CD4-positive, alpha-beta T cell (primary cell): ENCODE results near the gene CABLES2. TPM values are rescaled to one million over a fixed set of nuclear protein-coding genes. Genes with fewer than 3 reads are reported as not detected.

Experiments
- ATAC-seq: fragments of 200-7000 bp; cut with Tn5 transposase; one replicate; pipeline ENCODE4 v1.10.0; 2022; ENCODE audit warnings: mild to moderate bottlenecking; ENCODE audit not compliant: poor library complexity
- CTCF ChIA-PET: fragments of 350-600 bp; sonication (Branson Sonifier 250); formaldehyde crosslinking; loops from one replicate; lab custom pipeline; 2021; ENCODE audit warnings: antibody characterized with exemption, inconsistent platforms; lab: Charles Lee
- POLR2A ChIA-PET: fragments of 350-600 bp; sonication (Branson Sonifier 250); formaldehyde crosslinking; loops from one replicate; lab custom pipeline; 2021; ENCODE audit warnings: antibody characterized with exemption, inconsistent platforms; lab: Charles Lee
- DNase-seq, 14 experiments: peaks; one replicate each; pipeline ENCODE4 v3.0.0-alpha.2; 2013 to 2020; ENCODE audit warnings: mixed read lengths in 2 of 14
- H3K27ac ChIP-seq, 2 donors: one replicate each; pipeline versions ENCODE4 v1.5.1 to v1.7.0; 2013; ENCODE audit warnings: low read length in 2 of 2, low read depth in 1 of 2, mild to moderate bottlenecking in 1 of 2
- H3K27me3 ChIP-seq, 2 experiments: 1 replicate in 1 of 2; 2 replicates in 1 of 2; pipeline versions ENCODE4 v1.6.1 to v1.7.0; 2013; ENCODE audit warnings: low read length in 2 of 2, control low read depth in 1 of 2, mild to moderate bottlenecking in 1 of 2, moderate library complexity in 1 of 2; ENCODE audit not compliant: insufficient read depth in 2 of 2, control insufficient read depth in 1 of 2
- H3K36me3 ChIP-seq: one replicate; pipeline ENCODE4 v1.6.1; 2013; ENCODE audit warnings: low read length, control low read depth; ENCODE audit not compliant: insufficient read depth
- H3K4me1 ChIP-seq: one replicate; pipeline ENCODE4 v1.6.1; 2013; ENCODE audit warnings: low read length, control low read depth; ENCODE audit not compliant: insufficient read depth
- H3K4me3 ChIP-seq: one replicate; pipeline ENCODE4 v1.5.1; 2013; ENCODE audit warnings: mild to moderate bottlenecking, low read length, moderate library complexity
- H3K9me3 ChIP-seq, 2 experiments: 1 replicate in 1 of 2; 2 replicates in 1 of 2; pipeline versions ENCODE4 v1.6.1 to v1.7.0; 2013; ENCODE audit warnings: low read length in 2 of 2, mild to moderate bottlenecking in 2 of 2, control low read depth in 1 of 2, moderate library complexity in 1 of 2; ENCODE audit not compliant: control insufficient read depth in 1 of 2, insufficient read depth in 1 of 2
- H3K27ac Mint-ChIP-seq: one replicate; pipeline ENCODE4 v1.8.0; 2020; ENCODE audit warnings: mixed read lengths
- H3K27me3 Mint-ChIP-seq: one replicate; pipeline ENCODE4 v1.8.0; 2021; ENCODE audit warnings: mixed read lengths
- H3K36me3 Mint-ChIP-seq: one replicate; pipeline ENCODE4 v1.8.0; 2021; ENCODE audit warnings: low read depth, mixed read lengths
- H3K4me1 Mint-ChIP-seq: one replicate; pipeline ENCODE4 v1.8.0; 2021; ENCODE audit warnings: low read depth, mixed read lengths
- H3K4me3 Mint-ChIP-seq: one replicate; pipeline ENCODE4 v1.8.0; 2020; ENCODE audit warnings: mild to moderate bottlenecking, mixed read lengths
- H3K9me3 Mint-ChIP-seq: one replicate; pipeline ENCODE4 v1.8.0; 2020; ENCODE audit warnings: mixed read lengths
- CTCF ChIP-seq: fragments of 200-600 bp; IDR thresholded peaks from one replicate; pipeline ENCODE4 v1.8.0; 2022; ENCODE audit warnings: antibody characterized with exemption, mild to moderate bottlenecking
- intact Hi-C, 2 experiments: fragments of 100-400 bp; cut with DNase I in 1 of 2; cut with micrococcal nuclease in 1 of 2; formaldehyde crosslinking; loops; one replicate each; pipeline versions ENCODE4 v1.15.1 to v1.9.0; 2023 to 2025; cut with DNase I, micrococcal nuclease
- total RNA-seq, 174 experiments: library from RNA in 2 of 174; stranded (reverse) in 2 of 174; gene quantifications; one replicate each; pipeline ENCODE4 v1.2.3 and lab custom pipeline; 2021 to 2026

CABLES2 gene
- total RNA-seq, 2 experiments from 2014 or later, result 4.4 TPM

- Histone ChIP-seq H3K9me3 (no peaks in the 10 kb centered on the region), H3K4me1 (peaks cover 4% of the 10 kb centered on the region), H3K4me3 (no peak overlapping the region), H3K27me3 (no peaks in the 10 kb centered on the region), H3K36me3 (no peaks in the 10 kb centered on the region), H3K27ac (no peak overlapping the region)
- peaks cover 11% of the 10 kb centered on the region for H3K36me3 Mint-ChIP-seq
- DNase-seq (no peak), ATAC-seq (no peak)
- ChIA-PET CTCF (no interaction called here), POLR2A (no interaction called here)
- H3K27ac Mint-ChIP-seq, result no peak overlapping the region
- H3K4me3 Mint-ChIP-seq, result no peak overlapping the region
- TF ChIP-seq CTCF, result no peak
- intact Hi-C loops, result no loop called here
- peaks cover 11% of the 10 kb centered on the region for H3K4me1 Mint-ChIP-seq
- peaks cover 4% of the 10 kb centered on the region for H3K27me3 Mint-ChIP-seq
- H3K9me3 Mint-ChIP-seq, result peaks cover 4% of the 10 kb centered on the region
Observed at GRCh38 chr20:62377615-62378178, 29.4 kb downstream of the CABLES2 start.

DNA sequence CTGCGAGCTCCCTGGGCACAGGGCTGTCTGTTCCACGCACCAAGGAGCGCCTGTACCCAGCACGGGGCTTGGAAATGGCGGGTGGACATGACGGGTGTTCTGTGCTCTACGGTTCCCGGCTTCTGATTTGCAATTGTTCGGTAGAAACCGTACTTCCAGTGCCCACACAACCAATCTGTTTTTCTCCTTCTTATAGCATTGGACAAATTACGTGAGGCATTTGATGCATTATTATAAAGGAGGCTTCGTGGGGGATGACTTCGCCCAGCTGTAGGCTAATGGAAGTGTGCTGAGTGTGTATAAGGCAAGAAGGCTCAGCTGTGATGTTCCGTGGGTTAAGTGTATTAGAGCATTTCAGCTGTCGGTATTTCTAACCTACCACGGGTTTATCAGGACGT, 30.0 kb downstream of the CABLES2 start:
- peaks cover 4% of the 10 kb centered on the region for H3K27me3 Mint-ChIP-seq
- no peak for TF ChIP-seq CTCF
- H3K36me3 Mint-ChIP-seq, result peaks cover 5% of the 10 kb centered on the region
- no peak overlapping the region for H3K4me3 ChIP-seq
- peaks cover 4% of the 10 kb centered on the region for H3K9me3 Mint-ChIP-seq
- no peak for ATAC-seq
- no peak for DNase-seq
- no peaks in the 10 kb centered on the region for H3K36me3 ChIP-seq
- no peaks in the 10 kb centered on the region for H3K9me3 ChIP-seq
- no peak overlapping the region for H3K4me3 Mint-ChIP-seq
- H3K4me1 Mint-ChIP-seq, result peaks cover 5% of the 10 kb centered on the region
- intact Hi-C loops, result no loop called here
- no peak overlapping the region for H3K27ac Mint-ChIP-seq
- CTCF ChIA-PET, result no interaction called here
- H3K27ac ChIP-seq, result no peak overlapping the region
- H3K4me1 ChIP-seq, result no peaks in the 10 kb centered on the region
- POLR2A ChIA-PET, result no interaction called here
- no peaks in the 10 kb centered on the region for H3K27me3 ChIP-seq

DNA sequence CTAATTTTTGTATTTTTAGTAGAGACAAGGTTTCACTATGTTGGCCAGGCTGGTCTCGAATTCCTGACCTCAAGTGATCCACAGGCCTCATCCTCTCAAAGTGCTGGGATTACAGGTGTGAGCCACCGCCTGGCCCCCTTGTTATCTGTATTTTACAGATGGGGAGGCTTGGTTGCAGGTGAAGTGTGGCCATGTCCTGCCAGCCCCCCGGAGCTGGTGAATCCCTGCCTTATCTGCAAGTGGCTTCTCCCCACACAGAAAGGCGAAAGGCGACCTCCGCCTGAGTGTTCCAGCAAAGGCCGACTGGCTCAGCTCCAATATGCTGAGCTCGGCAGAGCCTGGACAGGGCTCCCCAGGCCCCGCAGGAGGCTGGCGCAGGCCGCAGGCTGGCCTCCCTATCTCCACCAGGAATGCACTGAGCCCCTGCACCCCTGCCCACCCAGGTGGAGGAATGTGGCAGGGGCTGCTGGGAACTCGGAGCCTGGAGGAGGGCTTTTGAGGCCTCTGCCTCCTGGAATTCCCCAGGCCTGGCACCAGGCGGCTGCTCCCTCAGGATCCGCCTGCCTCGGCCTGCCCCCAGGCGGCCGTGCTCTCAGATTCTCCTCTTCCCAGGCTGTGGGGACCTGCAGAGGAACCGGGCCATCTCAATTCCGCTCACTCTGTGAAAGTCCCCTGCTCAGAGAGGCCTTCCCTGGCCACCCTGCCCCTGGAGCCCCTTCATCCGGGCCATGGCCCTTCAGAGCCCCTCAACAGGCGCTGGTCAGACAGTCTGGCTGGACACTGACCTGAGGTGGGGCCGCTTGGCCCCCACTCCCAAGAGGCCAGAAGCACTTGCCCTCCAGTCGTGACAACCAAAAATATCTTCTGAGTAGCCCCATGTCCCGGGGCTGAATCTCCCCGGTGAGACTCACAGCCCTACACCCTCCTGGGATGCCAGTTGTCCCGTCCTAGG, 30.7 kb downstream of the CABLES2 start:
- no peak overlapping the region for H3K27ac Mint-ChIP-seq
- Histone ChIP-seq H3K36me3 (no peaks in the 10 kb centered on the region), H3K9me3 (no peaks in the 10 kb centered on the region), H3K4me3 (no peak overlapping the region), H3K4me1 (no peaks in the 10 kb centered on the region), H3K27me3 (no peaks in the 10 kb centered on the region), H3K27ac (no peak overlapping the region)
- H3K27me3 Mint-ChIP-seq, result peaks cover 4% of the 10 kb centered on the region
- no peaks in the 10 kb centered on the region for H3K9me3 Mint-ChIP-seq
- CTCF ChIA-PET, result no interaction called here
- intact Hi-C loops, result no loop called here
- no peak overlapping the region for H3K4me3 Mint-ChIP-seq
- no peaks in the 10 kb centered on the region for H3K36me3 Mint-ChIP-seq
- ATAC-seq (no peak), DNase-seq (no peak)
- POLR2A ChIA-PET, result no interaction called here
- no peak for TF ChIP-seq CTCF
- no peaks in the 10 kb centered on the region for H3K4me1 Mint-ChIP-seq
